DMS79 treated with DMSO at 0.1 percent for 48 hours (cell line): Measurements from ENCODE around the gene SUPT6H.
"Not testable (repeated sequence)": the region's sequence is repeated elsewhere in the genome, so short reads cannot be mapped to it uniquely, and the experiment has no call there.

Experiments
- DNase-seq: peaks from one replicate; lab custom pipeline; 2025; lab: John Stamatoyannopoulos, UW

The SUPT6H gene

DNA sequence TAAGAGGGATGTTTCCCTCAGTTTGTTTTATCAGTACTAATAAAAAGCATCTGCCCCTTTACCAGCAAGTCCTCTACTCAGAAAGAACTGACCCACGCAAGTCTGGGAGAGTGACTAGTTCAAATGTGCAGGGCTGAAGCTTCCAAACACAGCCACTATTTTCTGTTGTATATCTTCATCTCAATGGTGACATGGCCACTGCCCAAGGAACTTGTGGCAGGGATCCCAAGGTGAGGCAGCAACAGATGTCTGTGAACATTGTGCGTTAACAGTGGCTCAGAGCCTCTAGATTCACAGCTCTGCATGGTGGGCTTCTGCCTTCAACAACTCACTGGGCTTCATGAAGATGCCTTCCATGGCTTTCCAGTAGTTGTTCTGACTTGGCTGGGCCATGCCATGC lies 13.3 kb upstream of the SUPT6H start:
- no peak for DNase-seq

DNA sequence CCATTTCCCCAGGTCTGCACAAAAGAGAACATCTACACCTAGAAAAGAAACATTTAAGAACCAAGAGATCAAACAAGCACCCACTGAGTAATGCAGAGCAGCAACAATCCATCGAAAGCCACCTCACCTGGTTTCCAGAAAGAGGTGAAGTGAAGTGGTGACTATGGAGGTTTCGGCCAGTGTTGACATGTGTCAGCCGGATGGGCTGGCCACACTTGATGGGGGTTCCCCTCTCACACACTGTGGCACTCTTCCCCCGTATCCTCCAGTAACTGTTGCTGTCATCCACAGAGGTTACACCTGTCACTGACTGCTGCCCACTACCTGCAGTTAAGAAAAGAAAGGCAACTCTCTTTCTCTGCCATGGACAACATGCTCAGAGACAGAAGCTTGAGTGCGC lies 6.8 kb upstream of the SUPT6H start:
- DNase-seq: no peak

- DNase-seq: no peak
These were observed 4.2 kb upstream of the SUPT6H start for GRCh38 chr17:28657756-28658155.

DNA sequence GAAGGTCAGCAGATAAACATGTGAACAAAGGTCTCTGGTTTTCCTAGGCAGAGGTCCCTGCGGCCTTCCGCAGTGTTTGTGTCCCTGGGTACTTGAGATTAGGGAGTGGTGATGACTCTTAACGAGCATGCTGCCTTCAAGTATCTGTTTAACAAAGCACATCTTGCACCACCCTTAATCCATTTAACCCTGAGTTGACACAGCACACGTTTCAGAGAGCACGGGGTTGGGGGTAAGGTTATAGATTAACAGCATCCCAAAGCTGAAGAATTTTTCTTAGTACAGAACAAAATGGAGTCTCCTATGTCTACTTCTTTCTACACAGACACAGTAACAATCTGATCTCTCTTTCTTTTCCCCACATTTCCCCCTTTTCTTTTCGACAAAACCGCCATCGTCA lies 3.7 kb upstream of the SUPT6H start:
- DNase-seq: not testable (repeated sequence)

DNA sequence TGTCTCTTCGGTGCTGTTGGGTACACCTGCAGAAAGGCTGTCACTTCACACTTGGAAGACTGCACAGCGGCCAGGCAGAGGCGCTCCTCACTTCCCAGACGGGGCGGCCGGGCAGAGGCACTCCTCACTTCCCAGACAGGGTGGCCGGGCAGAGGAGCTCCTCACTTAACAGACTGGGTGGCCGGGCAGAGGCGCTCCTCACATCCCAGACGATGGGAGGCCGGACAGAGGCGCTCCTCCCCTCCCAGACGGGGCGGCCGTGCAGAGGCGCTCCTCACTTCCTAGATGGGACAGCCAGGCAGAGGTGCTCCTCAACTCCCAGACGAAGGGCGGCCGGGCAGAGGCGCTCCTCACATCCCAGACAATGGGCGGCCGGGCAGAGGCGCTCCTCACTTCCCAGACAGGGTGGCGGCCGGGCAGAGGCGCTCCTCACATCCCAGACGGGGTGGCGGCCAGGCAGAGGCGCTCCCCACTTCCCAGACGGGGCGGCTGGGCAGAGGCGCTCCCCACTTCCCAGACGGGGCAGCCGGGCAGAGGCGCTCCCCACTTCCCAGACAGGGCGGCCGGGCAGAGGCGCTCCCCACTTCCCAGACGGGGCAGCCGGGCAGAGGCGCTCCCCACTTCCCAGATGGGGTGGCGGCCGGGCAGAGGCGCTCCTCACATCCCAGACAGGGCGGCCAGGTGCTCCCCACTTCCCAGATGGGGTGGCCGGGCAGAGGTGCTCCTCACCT lies 3.1 kb upstream of the SUPT6H start:
- not testable (repeated sequence) for DNase-seq

GRCh38 chr17:28659497-28659881 lies 2.5 kb upstream of the SUPT6H start:
- DNase-seq: not testable (repeated sequence)

DNA sequence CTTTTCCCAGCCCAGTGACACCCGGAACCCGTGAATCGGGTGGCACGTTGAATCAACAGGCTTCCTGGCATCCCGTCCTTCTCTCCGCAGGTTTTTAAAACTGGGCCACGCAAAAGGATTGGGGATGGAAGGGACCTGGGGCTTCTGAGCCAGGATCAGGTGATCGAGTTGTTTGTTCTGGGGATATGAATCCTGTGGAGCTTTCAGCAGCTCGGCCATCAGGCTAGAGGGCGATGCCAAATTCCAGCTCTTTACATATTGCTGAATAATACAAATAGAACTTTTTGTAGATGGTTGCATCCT lies 473 bp downstream of the SUPT6H start:
- peak; percentile 27 for DNase-seq

DNA sequence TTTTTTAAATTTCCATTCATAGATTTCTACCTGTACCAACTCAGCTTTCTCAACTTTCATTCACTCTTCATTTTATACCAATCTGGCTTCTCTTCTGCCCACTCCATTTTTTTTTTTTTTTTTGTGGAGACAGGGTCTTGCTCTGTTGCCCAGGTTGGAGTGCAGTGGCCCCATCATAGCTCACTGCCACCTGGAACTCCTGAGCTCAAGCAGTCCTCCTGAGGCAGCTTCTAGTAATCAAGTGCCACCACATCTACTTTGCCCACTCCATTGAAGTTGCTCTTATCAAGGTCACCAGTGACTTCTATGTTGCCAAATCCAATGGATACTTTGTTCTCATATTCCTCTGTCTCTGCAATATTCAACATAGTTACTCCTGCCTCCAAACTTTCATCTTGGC lies 1.7 kb downstream of the SUPT6H start:
- DNase-seq: no peak

- DNase-seq: no peak
These were observed 4.0 kb downstream of the SUPT6H start for GRCh38 chr17:28665994-28666393.

- no peak for DNase-seq
These were observed 5.9 kb downstream of the SUPT6H start for GRCh38 chr17:28667870-28668269.

GRCh38 chr17:28669918-28670317 lies 7.9 kb downstream of the SUPT6H start:
- DNase-seq: no peak

DNA sequence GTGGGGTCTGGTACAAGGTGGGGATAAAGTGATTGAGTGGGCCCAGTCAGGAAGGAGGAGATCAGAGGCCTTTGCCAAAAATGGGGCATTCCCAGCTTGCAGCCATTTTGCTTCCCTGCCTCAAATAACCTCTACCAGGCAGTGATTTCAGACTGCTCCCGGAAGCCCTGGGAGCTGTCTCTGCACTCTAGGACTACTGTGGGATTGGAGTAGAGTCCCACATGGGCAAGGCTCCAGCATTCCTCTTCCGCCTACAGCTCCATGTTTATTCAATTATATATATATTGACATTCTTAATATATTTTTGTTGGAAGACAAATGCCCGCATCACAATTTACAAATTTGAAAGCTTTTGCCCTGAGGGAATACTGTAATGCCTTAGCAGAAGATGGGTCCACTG lies 13.5 kb downstream of the SUPT6H start:
- no peak for DNase-seq

DNA sequence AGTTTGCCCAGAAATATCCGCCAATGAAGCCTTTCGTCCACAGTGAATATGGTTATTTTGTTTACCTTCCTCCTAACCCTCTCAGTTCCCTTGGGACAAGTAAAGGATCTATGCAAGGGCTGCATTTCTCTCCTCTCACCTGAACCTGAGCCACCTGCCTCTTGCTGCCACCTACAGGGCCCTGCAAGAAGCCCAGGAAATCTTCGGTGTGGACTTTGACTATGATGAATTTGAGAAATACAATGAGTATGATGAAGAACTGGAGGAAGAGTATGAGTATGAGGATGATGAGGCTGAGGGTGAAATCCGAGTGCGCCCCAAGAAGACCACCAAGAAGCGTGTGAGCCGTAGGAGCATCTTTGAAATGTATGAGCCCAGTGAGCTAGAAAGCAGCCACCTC lies 14.0 kb downstream of the SUPT6H start:
- DNase-seq: no peak

- DNase-seq: no peak
These were observed 20.6 kb downstream of the SUPT6H start for GRCh38 chr17:28682655-28683054.

DNA sequence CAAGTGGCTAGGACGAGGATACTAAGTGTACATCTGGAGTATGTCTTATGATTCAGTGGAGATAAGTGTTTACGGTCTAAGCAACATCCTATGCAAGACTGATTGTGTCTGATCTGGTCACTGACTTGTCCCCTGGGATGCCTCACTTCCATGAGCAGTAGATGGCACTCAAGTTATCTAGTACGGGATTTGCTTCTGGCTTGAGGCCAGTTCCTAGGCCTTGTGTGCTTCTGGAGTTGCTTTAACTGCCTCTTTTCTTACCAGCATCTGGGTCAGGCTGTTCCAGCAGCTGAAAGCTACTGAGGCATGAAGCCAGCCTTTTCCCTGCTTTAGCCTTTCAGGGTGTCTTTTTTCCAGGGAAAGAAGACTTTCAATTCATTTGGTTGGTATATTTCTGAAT lies 23.0 kb downstream of the SUPT6H start:
- DNase-seq: peak; percentile 98

DNA sequence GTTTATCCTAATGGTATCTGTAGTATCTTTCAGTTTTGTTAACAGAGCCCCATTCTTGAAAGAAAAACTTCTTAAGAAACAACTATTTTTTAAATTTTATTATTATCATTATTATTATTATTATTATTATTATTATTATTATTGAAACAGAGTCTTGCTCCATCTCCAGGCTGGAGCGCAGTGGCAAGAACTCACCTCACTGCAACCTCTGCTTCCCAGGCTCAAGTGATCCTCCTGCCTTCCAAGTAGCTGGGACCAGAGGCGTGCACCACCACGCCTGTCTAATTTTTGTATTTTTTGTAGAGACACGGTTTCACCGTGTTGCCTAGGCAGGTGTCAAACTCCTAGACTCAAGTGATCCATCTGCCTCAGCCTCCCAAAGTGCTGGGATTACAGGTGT lies 23.4 kb downstream of the SUPT6H start:
- no peak for DNase-seq

GRCh38 chr17:28686296-28686695 lies 24.3 kb downstream of the SUPT6H start:
- no peak for DNase-seq

DNA sequence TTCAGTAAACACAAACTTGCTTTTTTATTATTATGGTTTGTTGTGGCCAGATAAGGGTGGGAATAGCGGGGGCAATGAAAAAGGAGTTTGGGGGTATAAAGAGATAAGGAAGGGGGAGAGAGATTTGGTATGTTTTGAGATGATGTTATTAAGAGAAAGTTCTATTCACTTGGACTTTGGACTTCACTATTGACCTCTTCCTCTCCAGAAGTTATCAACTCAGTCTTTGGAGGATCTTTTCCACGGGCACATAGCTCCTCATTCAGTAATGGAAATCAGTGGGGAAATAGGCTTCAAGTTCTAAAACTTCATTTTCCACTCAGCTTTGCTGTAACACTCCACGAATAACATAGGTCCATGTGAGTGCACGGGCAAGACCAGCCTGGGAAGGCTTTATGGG lies 26.5 kb downstream of the SUPT6H start:
- DNase-seq: no peak

DNA sequence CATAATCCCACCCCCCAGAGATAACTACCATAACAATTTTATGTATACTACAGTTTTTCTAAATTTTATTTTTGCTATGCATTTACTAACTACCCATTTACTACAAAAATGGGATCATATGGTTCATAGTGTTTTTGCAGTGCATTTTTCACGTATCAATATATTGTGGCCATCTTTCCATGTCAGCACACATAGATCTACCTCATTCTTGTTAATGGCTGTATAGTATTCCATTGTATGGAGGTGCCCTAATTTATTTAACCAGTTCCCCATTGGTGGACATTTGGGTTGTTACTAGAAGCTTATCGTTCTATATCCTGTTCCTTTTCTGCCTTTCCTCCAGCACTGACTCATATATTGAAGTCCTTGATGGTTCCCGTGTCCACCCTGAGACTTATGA lies 27.0 kb downstream of the SUPT6H start:
- no peak for DNase-seq

DNA sequence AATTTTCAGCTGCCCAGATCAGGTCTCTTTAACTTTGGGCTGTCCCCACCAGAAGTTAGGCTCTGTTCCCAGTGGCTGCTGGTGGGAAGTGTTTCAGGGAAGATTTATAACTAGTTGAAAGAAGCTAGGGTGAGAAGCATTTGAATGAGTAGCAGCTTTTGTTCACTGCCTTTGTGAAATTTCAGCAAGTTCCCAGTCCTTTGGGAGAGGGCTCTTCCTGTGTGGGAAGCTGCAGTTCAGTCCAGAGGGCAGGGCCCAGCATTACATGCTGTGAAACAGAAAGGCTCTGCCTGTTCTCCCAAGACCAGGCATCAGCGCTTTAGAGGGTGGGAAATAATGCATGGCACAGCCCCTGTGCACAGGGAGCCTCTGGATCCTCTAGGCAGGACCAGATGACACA lies 31.9 kb downstream of the SUPT6H start:
- DNase-seq: no peak

DNA sequence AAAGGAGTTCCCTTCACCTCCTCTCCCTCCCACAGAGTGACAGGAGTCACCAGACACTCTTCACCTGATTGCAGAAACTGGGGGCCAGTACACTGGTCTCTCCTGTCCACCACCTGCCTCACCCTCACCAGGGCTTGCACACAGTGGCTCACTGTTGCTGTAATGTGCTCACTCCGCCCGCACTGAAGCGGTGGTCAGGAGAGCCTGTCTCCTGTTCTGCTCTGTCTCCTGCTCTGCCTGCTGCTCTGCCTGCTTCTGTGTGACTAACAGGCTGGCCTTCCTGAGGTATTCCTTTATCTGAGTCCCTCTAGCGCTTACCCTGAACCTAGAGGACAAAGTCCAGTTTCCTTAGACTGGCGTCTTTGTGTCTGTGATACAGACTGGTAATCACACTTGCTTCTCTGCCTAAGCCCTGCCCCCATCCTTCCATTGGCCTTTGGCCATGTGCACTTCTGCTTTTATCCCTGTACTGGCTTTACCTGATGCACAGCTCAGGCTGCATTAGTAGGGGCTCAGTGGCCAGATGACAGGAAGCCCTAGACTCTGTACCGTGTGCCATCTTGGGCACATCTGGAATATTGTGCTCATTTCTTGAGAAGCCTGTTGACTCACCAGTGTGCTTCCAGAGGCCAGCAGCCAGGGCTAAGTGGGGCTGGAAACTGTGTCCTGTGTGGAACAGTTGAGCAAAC lies 36.4 kb downstream of the SUPT6H start:
- DNase-seq: no peak

DNA sequence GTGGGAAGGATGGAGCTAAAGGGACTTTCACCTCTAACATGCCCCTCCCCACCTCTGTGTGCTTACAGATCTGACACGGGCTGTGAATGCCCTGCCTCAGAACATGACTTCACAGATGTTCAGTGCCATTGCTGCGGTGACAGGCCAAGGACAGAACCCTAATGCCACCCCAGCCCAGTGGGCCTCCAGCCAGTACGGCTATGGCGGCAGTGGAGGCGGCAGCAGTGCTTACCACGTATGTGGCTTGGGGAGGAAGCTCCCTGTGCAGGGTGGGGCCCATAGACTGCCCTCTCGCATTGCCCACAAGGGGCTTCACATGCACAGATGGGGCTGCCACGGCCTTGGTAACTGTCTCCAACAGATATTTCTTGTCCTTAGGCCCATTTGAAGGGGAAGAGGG lies 38.3 kb downstream of the SUPT6H start:
- DNase-seq: no peak

GRCh38 chr17:28700830-28701492 lies 39.0 kb downstream of the SUPT6H start:
- no peak for DNase-seq
